Measurements from ENCODE around the gene PEF1. TPM values are rescaled to one million over a fixed set of nuclear protein-coding genes. Genes with fewer than 3 reads are reported as not detected.

The PEF1 gene
- total RNA-seq, 4 donors from 2014 or later = 180 to 355 (median 312) TPM

DNA sequence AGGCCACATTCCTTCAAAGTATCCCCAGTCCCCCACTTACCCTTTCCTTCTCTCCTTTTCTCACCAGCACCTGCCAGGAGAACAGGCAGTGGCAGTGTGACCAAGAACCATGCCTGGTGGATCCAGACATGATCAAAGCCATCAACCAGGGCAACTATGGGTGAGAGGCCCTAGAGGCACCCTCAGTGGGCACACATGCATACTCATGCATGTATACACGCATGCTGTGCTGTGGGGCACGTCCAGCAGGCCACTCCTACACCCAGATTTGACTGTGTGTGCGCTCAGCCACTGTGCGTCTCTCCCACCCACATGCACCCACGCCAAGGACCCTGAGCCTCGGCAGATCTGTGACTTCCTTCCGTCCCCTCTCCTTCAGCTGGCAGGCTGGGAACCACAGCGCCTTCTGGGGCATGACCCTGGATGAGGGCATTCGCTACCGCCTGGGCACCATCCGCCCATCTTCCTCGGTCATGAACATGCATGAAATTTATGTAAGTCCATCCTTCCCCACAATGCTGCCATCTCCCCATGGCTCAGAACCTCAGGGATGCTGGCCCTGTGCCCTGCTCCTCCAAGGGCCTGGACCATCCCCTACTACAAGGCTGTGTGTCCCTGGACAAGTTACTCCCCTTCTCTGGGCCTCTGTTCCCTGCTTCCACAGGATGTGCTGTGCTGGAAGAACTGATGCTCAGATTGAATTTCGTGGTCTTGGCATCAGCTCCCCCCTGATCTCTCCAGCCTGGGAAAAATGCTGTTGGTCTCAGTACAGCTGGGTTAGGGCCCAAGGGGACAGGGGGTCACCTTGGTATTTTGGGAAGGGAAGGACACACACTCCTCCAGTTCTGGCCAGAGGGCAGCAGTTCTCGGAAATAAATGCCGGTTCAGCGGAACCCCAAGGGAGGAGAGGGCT is 61.3 kb downstream of the PEF1 start:
- intact Hi-C loops (cut with DNase I) = no loop called here
- H3K36me3 ChIP-seq = peaks cover 30 to 32% of the 10 kb centered on the region in 2 donors

GRCh38 chr1:31581821-31582810 is 62.6 kb downstream of the PEF1 start:
- peaks cover 28 to 32% of the 10 kb centered on the region in 2 donors for H3K36me3 ChIP-seq

More for the DNA sequence above, 61.3 kb downstream of the PEF1 start:
- Histone ChIP-seq H3K9me3 (no peaks in the 10 kb centered on the region), H3K4me3 (replicated peaks in 1 of 3) (no peak overlapping the region), H3K4me1 (peaks cover 67 to 84% of the 10 kb centered on the region in 2 donors), H3K27me3 (no peaks in the 10 kb centered on the region), H3K27ac (peak overlapping the region; percentile 80 to 91 (median 90))
- no peak for DNase-seq
- WGBS, 2 donors = 82 to 84% methylated on average over 16 of the region's 16 CpGs
- TF ChIP-seq CTCF (IDR thresholded peaks at IDR 0.05) (no peak), POLR2A (IDR thresholded peaks at IDR 0.05) (no peak)

GRCh38 chr1:31580891-31581603 is 63.6 kb downstream of the PEF1 start:
- DNase-seq = no peak
- 81 to 84% methylated on average over 15 of the region's 15 CpGs for WGBS, 2 donors
- intact Hi-C loops (cut with DNase I) = no loop called here
- no peaks in the 10 kb centered on the region for H3K9me3 ChIP-seq
- H3K27me3 ChIP-seq = no peaks in the 10 kb centered on the region
- peak overlapping the region; percentile 80 to 91 (median 90) for H3K27ac ChIP-seq
- H3K36me3 ChIP-seq = peaks cover 20 to 24% of the 10 kb centered on the region in 2 donors
- H3K4me3 ChIP-seq (replicated peaks in 1 of 3) = peak overlapping the region in 1 of 3 donors; percentile 16
- TF ChIP-seq POLR2A (IDR thresholded peaks at IDR 0.05) = no peak
- no peak for TF ChIP-seq CTCF (IDR thresholded peaks at IDR 0.05)
- H3K4me1 ChIP-seq = peaks cover 65 to 81% of the 10 kb centered on the region in 2 donors

More at GRCh38 chr1:31581821-31582810, 62.6 kb downstream of the PEF1 start:
- Histone ChIP-seq H3K9me3 (no peaks in the 10 kb centered on the region), H3K27ac (peak overlapping the region; percentile 80 to 91 (median 90)), H3K27me3 (no peaks in the 10 kb centered on the region), H3K4me1 (peaks cover 62 to 79% of the 10 kb centered on the region in 2 donors), H3K4me3 (replicated peaks in 1 of 3) (no peak overlapping the region)
- TF ChIP-seq CTCF (IDR thresholded peaks at IDR 0.05) (no peak), POLR2A (IDR thresholded peaks at IDR 0.05) (no peak)
- intact Hi-C loops (cut with DNase I) = no loop called here
- 67 to 74% methylated on average over 11 to 12 of the region's 12 CpGs for WGBS, 2 donors
- peak in 1 of 2 donors; percentile 50 for DNase-seq

GRCh38 chr1:31580513-31580870 is 64.2 kb downstream of the PEF1 start:
- H3K9me3 ChIP-seq = no peaks in the 10 kb centered on the region
- peaks cover 18% of the 10 kb centered on the region in 2 donors for H3K36me3 ChIP-seq
- no peak for TF ChIP-seq CTCF (IDR thresholded peaks at IDR 0.05)
- TF ChIP-seq POLR2A (IDR thresholded peaks at IDR 0.05) = no peak
- WGBS, 2 donors = 64 to 66% methylated on average over 5 of the region's 5 CpGs
- no peaks in the 10 kb centered on the region for H3K27me3 ChIP-seq
- peaks cover 70 to 84% of the 10 kb centered on the region in 2 donors for H3K4me1 ChIP-seq
- peak overlapping the region in 1 of 3 donors; percentile 16 for H3K4me3 ChIP-seq (replicated peaks in 1 of 3)
- no peak for DNase-seq
- intact Hi-C loops (cut with DNase I) = no loop called here
- H3K27ac ChIP-seq = peak overlapping the region; percentile 80 to 91 (median 90)

Other genes starting within 250 kb of the PEF1 start
- 10 to 100 TPM; 28.9 to 57.7 (median 37.7) TPM for gene SERINC2, start 231.7 kb downstream of the PEF1 start, total RNA-seq
- 100 to 1,000 TPM; 157 to 391 (median 227) TPM for gene TINAGL1, start 68.4 kb downstream of the PEF1 start, total RNA-seq
- gene HCRTR1, start 27.2 kb downstream of the PEF1 start, total RNA-seq = 1 to 10 TPM in 2 of 4 donors, under 1 TPM in 2; 0.40 to 5.6 (median 1.3) TPM
- gene COL16A1, start 59.1 kb upstream of the PEF1 start, total RNA-seq = 100 to 1,000 TPM in 2 of 4 donors, 10 to 100 TPM in 2; 61.3 to 121 (median 97.1) TPM
- gene ADGRB2, start 119.5 kb upstream of the PEF1 start, total RNA-seq = 10 to 100 TPM in 2 of 4 donors, 1 to 10 TPM in 2; 2.4 to 14.3 (median 9.8) TPM
- 1 to 10 TPM in 1 of 4 donors, under 1 TPM in 2, not detected in 1; 0.22 to 1.6 (median 0.96) TPM for gene SPOCD1, start 171.1 kb upstream of the PEF1 start, total RNA-seq

Measured in thyroid gland (tissue), 4 donors.